PC-3 (cell line): ENCODE results near the gene DLGAP3. TPM values are rescaled to one million over a fixed set of nuclear protein-coding genes. Genes with fewer than 3 reads are reported as not detected.

ENCODE experiments used
- ATAC-seq: fragments of 200-7000 bp; cut with Tn5 transposase; 2 replicates; pipeline ENCODE4 v1.9.1; 2020; ENCODE audit warnings: mild to moderate bottlenecking, moderate library complexity
- BruUV-seq: library from RNA; stranded (reverse); fragments of 400-500 nt; replicated peaks from 2 replicates; lab custom pipeline; 2021; lab: Mats Ljungman, UMichigan
- CTCF ChIA-PET: fragments of 300-600 bp; sonication (Branson Sonifier 250); formaldehyde crosslinking; loops from one replicate; lab custom pipeline; 2022; ENCODE audit warnings: antibody characterized with exemption; lab: Charles Lee
- POLR2A ChIA-PET: fragments of 300-600 bp; sonication (Branson Sonifier 250); formaldehyde crosslinking; loops from one replicate; lab custom pipeline; 2022; ENCODE audit warnings: antibody characterized with exemption; ENCODE audit not compliant: unreplicated experiment; lab: Charles Lee
- DNase-seq: peaks from one replicate; pipeline ENCODE4 v3.0.0-alpha.2; 2015
- H2AFZ ChIP-seq: fragments of 300-600 bp; sonication (generic); 2 replicates; pipeline ENCODE4 v1.6.0; 2016; ENCODE audit warnings: antibody characterized with exemption, low read length
- H3F3A ChIP-seq: fragments of 300-600 bp; sonication (generic); one replicate; pipeline ENCODE4 v1.6.0; 2017; ENCODE audit warnings: antibody characterized with exemption, low read length, control low read depth, mild to moderate bottlenecking; ENCODE audit not compliant: unreplicated experiment
- H3K27ac ChIP-seq: fragments of 300-600 bp; sonication (generic); 2 replicates; pipeline ENCODE4 v1.5.1; 2016; ENCODE audit warnings: mild to moderate bottlenecking, low read length
- H3K27me3 ChIP-seq: fragments of 300-600 bp; sonication (generic); 2 replicates; pipeline ENCODE4 v1.6.1; 2016; ENCODE audit warnings: low read length, mixed read lengths
- H3K36me3 ChIP-seq: fragments of 300-600 bp; sonication (generic); 2 replicates; pipeline ENCODE4 v1.6.1; 2016; ENCODE audit warnings: low read depth, mixed run types, low read length, mixed read lengths
- H3K4me1 ChIP-seq: fragments of 300-600 bp; sonication (generic); 2 replicates; pipeline ENCODE4 v1.5.1; 2016; ENCODE audit warnings: low read length; ENCODE audit not compliant: insufficient read depth
- H3K4me2 ChIP-seq: fragments of 300-600 bp; sonication (generic); 2 replicates; pipeline ENCODE4 v1.6.0; 2016; ENCODE audit warnings: low read length
- H3K4me3 ChIP-seq: fragments of 300-600 bp; sonication (generic); 2 replicates; pipeline ENCODE4 v1.5.1; 2016; ENCODE audit warnings: mild to moderate bottlenecking, low read length, mixed read lengths
- H3K79me2 ChIP-seq: fragments of 300-600 bp; sonication (generic); 2 replicates; pipeline ENCODE4 v1.6.1; 2017; ENCODE audit warnings: low read length, mixed read lengths
- H3K9ac ChIP-seq: fragments of 300-600 bp; sonication (generic); 2 replicates; pipeline ENCODE4 v1.6.0; 2016; ENCODE audit warnings: mild to moderate bottlenecking, low read length
- H3K9me2 ChIP-seq: fragments of 300-600 bp; sonication (generic); replicated peaks from 2 replicates; pipeline ENCODE4 v1.6.1; 2016; ENCODE audit warnings: mixed run types, low read length, mixed read lengths
- H3K9me3 ChIP-seq: fragments of 300-600 bp; sonication (generic); 2 replicates; pipeline ENCODE4 v1.6.1; 2016; ENCODE audit warnings: low read length, mixed read lengths
- H4K20me1 ChIP-seq: fragments of 300-600 bp; sonication (generic); 2 replicates; pipeline ENCODE4 v1.6.1; 2016; ENCODE audit warnings: low read length, mixed read lengths
- EZH2 ChIP-seq: fragments of 300-600 bp; sonication (generic); IDR thresholded peaks from one replicate; pipeline ENCODE4 v1.6.1; 2017; ENCODE audit warnings: antibody characterized with exemption, mild to moderate bottlenecking, low read length; ENCODE audit not compliant: unreplicated experiment
- EZH2phosphoT487 ChIP-seq: fragments of 300-600 bp; sonication (generic); IDR thresholded peaks from 2 replicates; pipeline ENCODE4 v1.6.1; 2018; ENCODE audit warnings: mild to moderate bottlenecking, antibody characterized with exemption, low read length, borderline replicate concordance
- intact Hi-C: fragments of 100-400 bp; cut with micrococcal nuclease; formaldehyde crosslinking; loops from 2 replicates; pipeline ENCODE4 v1.9.0; 2023
- total RNA-seq: library from RNA; depleted of rRNA; stranded (reverse); fragments of >200 nt; gene quantifications from 2 replicates; pipeline ENCODE4 v1.2.3, GENCODE V29; 2014
- TF ChIP-seq, protein P1 (sequence below): fragments of 300-600 bp; sonication (generic); conservative IDR thresholded peaks from 2 replicates; pipeline ENCODE4 v1.5.1; 2017; ENCODE audit warnings: antibody characterized with exemption, low read depth, mild to moderate bottlenecking, low read length

Gene DLGAP3
- total RNA-seq, 1 experiment from 2014 or later = not detected

DNA sequence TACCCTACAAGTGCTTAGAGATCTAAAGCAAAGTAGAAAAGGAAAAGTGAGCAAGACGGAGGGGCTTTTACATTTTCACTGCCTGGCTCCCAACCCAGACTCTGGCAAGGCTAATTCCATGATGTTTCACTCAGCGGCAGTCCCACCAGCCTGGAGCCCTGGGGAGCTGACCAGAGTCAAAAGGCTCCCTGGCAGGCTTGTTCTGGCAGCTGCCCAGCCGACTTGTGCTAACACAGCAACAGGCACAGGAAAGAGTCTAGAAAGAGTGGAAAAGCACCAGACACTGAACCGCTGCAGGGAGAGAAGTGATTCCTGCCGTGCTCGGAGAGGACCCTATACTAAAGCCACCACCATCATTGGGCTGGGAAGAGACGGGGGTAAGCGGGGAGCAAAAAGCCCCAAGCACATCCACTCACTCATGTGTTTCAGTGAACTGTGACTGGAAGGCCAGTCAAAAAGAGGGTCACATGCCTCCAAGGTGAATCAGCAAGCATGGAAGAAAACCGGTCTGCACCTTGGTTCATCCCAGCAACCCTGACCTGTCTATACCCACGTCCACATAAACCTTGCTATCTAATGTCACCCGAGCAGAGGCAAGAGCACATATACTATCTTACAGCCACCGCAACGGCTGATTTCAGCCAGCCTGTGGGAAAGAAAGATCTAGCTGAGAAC, 77.9 kb downstream of the DLGAP3 start:
- ATAC-seq (no peak), DNase-seq (peak; percentile 13)
- H3K9me3 ChIP-seq = no peaks in the 10 kb centered on the region
- no peak overlapping the region for H3K27ac ChIP-seq
- H3F3A ChIP-seq = peaks cover 4% of the 10 kb centered on the region
- BruUV-seq = no TSS peak
- no peaks in the 10 kb centered on the region for H3K27me3 ChIP-seq
- H3K36me3 ChIP-seq = peaks cover 13% of the 10 kb centered on the region; the same call in 1 of the 2 replicates
- ChIA-PET CTCF (no interaction called here), POLR2A (no interaction called here)
- H2AFZ ChIP-seq = no peak overlapping the region
- H4K20me1 ChIP-seq = no peaks in the 10 kb centered on the region
- peak overlapping the region; percentile 44; the same call in 1 of the 2 replicates for H3K4me2 ChIP-seq
- intact Hi-C loops = loop anchor here (1.0 to 10.0 kb wide), 2 partner anchors 65 to 263 kb away; no protein-coding TSS in a partner anchor
- H3K9ac ChIP-seq = no peak overlapping the region
- H3K4me3 ChIP-seq = no peak overlapping the region
- peaks cover 21% of the 10 kb centered on the region for H3K79me2 ChIP-seq
- H3K9me2 ChIP-seq = no peaks in the 10 kb centered on the region
- peaks cover 11% of the 10 kb centered on the region for H3K4me1 ChIP-seq
- no peak for TF ChIP-seq EZH2
- no peak for TF ChIP-seq EZH2phosphoT487
- TF ChIP-seq, protein P1, sequence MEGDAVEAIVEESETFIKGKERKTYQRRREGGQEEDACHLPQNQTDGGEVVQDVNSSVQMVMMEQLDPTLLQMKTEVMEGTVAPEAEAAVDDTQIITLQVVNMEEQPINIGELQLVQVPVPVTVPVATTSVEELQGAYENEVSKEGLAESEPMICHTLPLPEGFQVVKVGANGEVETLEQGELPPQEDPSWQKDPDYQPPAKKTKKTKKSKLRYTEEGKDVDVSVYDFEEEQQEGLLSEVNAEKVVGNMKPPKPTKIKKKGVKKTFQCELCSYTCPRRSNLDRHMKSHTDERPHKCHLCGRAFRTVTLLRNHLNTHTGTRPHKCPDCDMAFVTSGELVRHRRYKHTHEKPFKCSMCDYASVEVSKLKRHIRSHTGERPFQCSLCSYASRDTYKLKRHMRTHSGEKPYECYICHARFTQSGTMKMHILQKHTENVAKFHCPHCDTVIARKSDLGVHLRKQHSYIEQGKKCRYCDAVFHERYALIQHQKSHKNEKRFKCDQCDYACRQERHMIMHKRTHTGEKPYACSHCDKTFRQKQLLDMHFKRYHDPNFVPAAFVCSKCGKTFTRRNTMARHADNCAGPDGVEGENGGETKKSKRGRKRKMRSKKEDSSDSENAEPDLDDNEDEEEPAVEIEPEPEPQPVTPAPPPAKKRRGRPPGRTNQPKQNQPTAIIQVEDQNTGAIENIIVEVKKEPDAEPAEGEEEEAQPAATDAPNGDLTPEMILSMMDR = no peak

DNA sequence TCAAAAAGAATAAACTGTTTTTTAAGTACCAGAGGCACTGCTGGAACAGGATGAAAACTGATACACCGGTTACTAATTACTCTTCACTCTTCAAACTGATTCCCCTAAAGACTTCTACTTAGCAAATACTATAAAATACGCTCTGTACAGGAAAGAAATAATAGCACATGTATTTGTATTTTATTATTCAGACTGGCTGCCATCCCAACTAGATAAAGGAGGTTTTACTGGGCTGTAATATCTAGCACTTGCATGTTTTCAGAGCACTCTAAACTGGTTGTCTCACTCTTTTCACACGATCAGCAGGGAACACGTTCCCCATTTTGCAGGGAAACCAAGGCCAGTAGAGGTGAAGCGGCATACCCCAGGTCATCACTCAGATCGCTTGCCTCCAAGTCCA, 79.1 kb downstream of the DLGAP3 start:
- TF ChIP-seq, protein P1 = no peak
- TF ChIP-seq EZH2phosphoT487 (no peak), EZH2 (no peak)
- Histone ChIP-seq H3K9me3 (no peaks in the 10 kb centered on the region), H3K9me2 (no peaks in the 10 kb centered on the region), H3K9ac (no peak overlapping the region), H3K79me2 (0 out of 2 replicates have a peak, but pooled peaks cover 16% of the 10 kb centered on the region), H3K36me3 (peaks cover 8% of the 10 kb centered on the region; the same call in 1 of the 2 replicates), H3K4me2 (no peak overlapping the region), H3K4me1 (peaks cover 11% of the 10 kb centered on the region), H3K27me3 (no peaks in the 10 kb centered on the region), H4K20me1 (no peaks in the 10 kb centered on the region), H2AFZ (no peak overlapping the region), H3K4me3 (no peak overlapping the region), H3K27ac (no peak overlapping the region), H3F3A (peaks cover 4% of the 10 kb centered on the region)
- DNase-seq (no peak), ATAC-seq (peak; percentile 10; the same call in 1 of the 2 replicates)
- intact Hi-C loops = loop anchor here (10.0 kb wide), 1 partner anchor 264 kb away; no protein-coding TSS in a partner anchor
- ChIA-PET CTCF (no interaction called here), POLR2A (no interaction called here)
- BruUV-seq = no TSS peak

DNA sequence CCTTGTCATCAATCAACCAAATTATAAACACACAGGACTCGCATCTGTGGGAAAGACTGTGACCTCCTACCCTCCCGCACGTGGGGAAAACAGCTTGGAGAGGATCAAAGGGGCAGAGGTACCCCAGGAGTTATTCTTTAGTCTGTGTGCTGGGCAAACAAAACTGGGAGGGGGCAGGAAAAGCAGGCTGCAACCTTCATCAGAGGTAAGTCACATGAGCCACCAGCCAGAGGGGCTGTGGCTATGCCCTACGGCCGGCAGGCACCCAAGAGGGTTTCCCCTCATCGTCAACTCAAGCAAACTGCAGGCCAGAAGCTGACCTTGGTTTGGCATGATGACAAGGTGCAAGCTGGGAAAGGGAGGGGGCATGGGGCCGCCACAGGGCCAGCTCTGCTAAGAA, 82.4 kb downstream of the DLGAP3 start:
- Histone ChIP-seq H4K20me1 (no peaks in the 10 kb centered on the region), H3K36me3 (no peaks in the 10 kb centered on the region), H3K9ac (no peak overlapping the region), H3K9me2 (no peaks in the 10 kb centered on the region), H3K9me3 (no peaks in the 10 kb centered on the region), H3K4me2 (no peak overlapping the region), H2AFZ (no peak overlapping the region), H3K27me3 (no peaks in the 10 kb centered on the region), H3K4me1 (peaks cover 21% of the 10 kb centered on the region), H3K4me3 (no peak overlapping the region), H3K27ac (no peak overlapping the region), H3F3A (no peaks in the 10 kb centered on the region), H3K79me2 (0 out of 2 replicates have a peak, but pooled peaks cover 14% of the 10 kb centered on the region)
- ChIA-PET POLR2A (no interaction called here), CTCF (no interaction called here)
- DNase-seq = no peak
- no TSS peak for BruUV-seq
- intact Hi-C loops = no loop called here
- no peak for ATAC-seq
- TF ChIP-seq EZH2 (no peak), EZH2phosphoT487 (no peak)
